HG03139 (cell line): ENCODE results near the gene FAM200A.
"Not testable (repeated sequence)": the region's sequence is repeated elsewhere in the genome, so short reads cannot be mapped to it uniquely, and the experiment has no call there.

Experiments
- ATAC-seq: cut with Tn5 transposase; IDR thresholded peaks from one replicate; pipeline ENCODE4 v1.9.1; 2021; ENCODE audit not compliant: unreplicated experiment

FAM200A gene

GRCh38 chr7:99504603-99505323, 47.2 kb downstream of the FAM200A start, which contains the start of gene ZKSCAN5:
Gene ZKSCAN5, plus strand, starts transcription at chr7:99504662. Its CDS starts 1,383 bp downstream, at chr7:99506045.
- peak; percentile 67 for ATAC-seq

- no peak for ATAC-seq
Measured at GRCh38 chr7:99504281-99504602, 47.7 kb downstream of the FAM200A start.

- not testable (repeated sequence) for ATAC-seq
Measured at GRCh38 chr7:99501236-99501635, 50.7 kb downstream of the FAM200A start.

- no peak for ATAC-seq
Measured at GRCh38 chr7:99500637-99501009, 51.3 kb downstream of the FAM200A start.

GRCh38 chr7:99499721-99500636, 51.9 kb downstream of the FAM200A start, which contains the start of gene ZNF394:
Gene ZNF394, minus strand, starts transcription at chr7:99500281. Its CDS starts 188 bp downstream, at chr7:99500093.
- peak; percentile 42 for ATAC-seq

- peak; percentile 8 for ATAC-seq
Measured at GRCh38 chr7:99499371-99499720, 52.6 kb downstream of the FAM200A start.

GRCh38 chr7:99498546-99498944, 53.4 kb downstream of the FAM200A start:
- no peak for ATAC-seq

GRCh38 chr7:99497766-99498545, 54.0 kb downstream of the FAM200A start:
- ATAC-seq = no peak
